Peyer's patch (tissue), 4 donors: ENCODE results near the gene PAX2. TPM values are rescaled to one million over a fixed set of nuclear protein-coding genes. Genes with fewer than 3 reads are reported as not detected.

ENCODE experiments used
- DNase-seq, 3 donors: peaks; one replicate each; pipeline ENCODE4 v3.0.0-alpha.2; 2017 to 2019
- H3K27ac ChIP-seq, 4 donors: fragments of 200-600 bp; sonication (generic); one replicate each; pipeline ENCODE4 v1.5.1; 2016 to 2019
- H3K27me3 ChIP-seq, 2 donors: fragments of 200-600 bp; sonication (generic); one replicate each; pipeline ENCODE4 v1.5.1; 2019
- H3K36me3 ChIP-seq, 3 donors: fragments of 200-600 bp; sonication (generic); one replicate each; pipeline ENCODE4 v1.5.1; 2016 to 2019
- H3K4me1 ChIP-seq, 4 donors: fragments of 200-600 bp; sonication (generic); one replicate each; pipeline ENCODE4 v1.5.1; 2016 to 2019
- H3K4me3 ChIP-seq, 4 donors: fragments of 200-600 bp; sonication (generic); 1 replicate in 3 of 4; 2 replicates in 1 of 4; pipeline ENCODE4 v1.5.1; 2016 to 2019; ENCODE audit warnings: mild to moderate bottlenecking in 1 of 4
- H3K9me3 ChIP-seq, 4 donors: fragments of 200-600 bp; sonication (generic); one replicate each; pipeline ENCODE4 v1.5.1; 2016 to 2019; ENCODE audit warnings: mild to moderate bottlenecking in 1 of 4
- POLR2A ChIP-seq, 2 donors: fragments of 450-650 bp; IDR thresholded peaks; one replicate each; pipeline ENCODE4 v1.5.1; 2017; ENCODE audit warnings: antibody characterized with exemption in 2 of 2, mild to moderate bottlenecking in 2 of 2, moderate library complexity in 2 of 2
- total RNA-seq, 4 donors: library from RNA; depleted of rRNA; stranded (reverse); fragments of >200 nt; gene quantifications; one replicate each; pipeline ENCODE4 v1.1.0, GENCODE V29; 2016
- TF ChIP-seq, protein P1 (sequence below), 6 experiments: fragments of 450-650 bp in 4 of 6; fragments of 200-600 bp in 2 of 6; sonication (generic) in 1 of 6; IDR thresholded peaks; one replicate each; pipeline ENCODE4 v1.5.1; 2017 to 2019; ENCODE audit warnings: antibody characterized with exemption in 6 of 6, mild to moderate bottlenecking in 3 of 6, moderate library complexity in 1 of 6

PAX2 gene
- total RNA-seq, 4 donors from 2014 or later, result not detected

GRCh38 chr10:100799881-100800280 is 54.5 kb downstream of the PAX2 start:
- Histone ChIP-seq H3K4me3 (no peak overlapping the region), H3K9me3 (no peaks in the 10 kb centered on the region), H3K36me3 (no peaks in the 10 kb centered on the region), H3K4me1 (no peaks in the 10 kb centered on the region), H3K27ac (no peak overlapping the region), H3K27me3 (no peaks in the 10 kb centered on the region)
- TF ChIP-seq POLR2A (IDR thresholded peaks at IDR 0.05), result no peak
- TF ChIP-seq, protein P1, sequence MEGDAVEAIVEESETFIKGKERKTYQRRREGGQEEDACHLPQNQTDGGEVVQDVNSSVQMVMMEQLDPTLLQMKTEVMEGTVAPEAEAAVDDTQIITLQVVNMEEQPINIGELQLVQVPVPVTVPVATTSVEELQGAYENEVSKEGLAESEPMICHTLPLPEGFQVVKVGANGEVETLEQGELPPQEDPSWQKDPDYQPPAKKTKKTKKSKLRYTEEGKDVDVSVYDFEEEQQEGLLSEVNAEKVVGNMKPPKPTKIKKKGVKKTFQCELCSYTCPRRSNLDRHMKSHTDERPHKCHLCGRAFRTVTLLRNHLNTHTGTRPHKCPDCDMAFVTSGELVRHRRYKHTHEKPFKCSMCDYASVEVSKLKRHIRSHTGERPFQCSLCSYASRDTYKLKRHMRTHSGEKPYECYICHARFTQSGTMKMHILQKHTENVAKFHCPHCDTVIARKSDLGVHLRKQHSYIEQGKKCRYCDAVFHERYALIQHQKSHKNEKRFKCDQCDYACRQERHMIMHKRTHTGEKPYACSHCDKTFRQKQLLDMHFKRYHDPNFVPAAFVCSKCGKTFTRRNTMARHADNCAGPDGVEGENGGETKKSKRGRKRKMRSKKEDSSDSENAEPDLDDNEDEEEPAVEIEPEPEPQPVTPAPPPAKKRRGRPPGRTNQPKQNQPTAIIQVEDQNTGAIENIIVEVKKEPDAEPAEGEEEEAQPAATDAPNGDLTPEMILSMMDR (IDR thresholded peaks at IDR 0.05), result no peak
- no peak for DNase-seq

GRCh38 chr10:100800931-100801330 is 55.5 kb downstream of the PAX2 start:
- DNase-seq, result no peak

GRCh38 chr10:100802196-100802595 is 56.8 kb downstream of the PAX2 start:
- Histone ChIP-seq H3K9me3 (no peaks in the 10 kb centered on the region), H3K36me3 (no peaks in the 10 kb centered on the region)
- TF ChIP-seq POLR2A (IDR thresholded peaks at IDR 0.05), result no peak
- TF ChIP-seq, protein P1 (IDR thresholded peaks at IDR 0.05), result no peak

More at GRCh38 chr10:100800931-100801330, 55.5 kb downstream of the PAX2 start:
- no peaks in the 10 kb centered on the region for H3K4me1 ChIP-seq
- H3K36me3 ChIP-seq, result no peaks in the 10 kb centered on the region
- H3K4me3 ChIP-seq, result no peak overlapping the region
- H3K27me3 ChIP-seq, result no peaks in the 10 kb centered on the region
- H3K9me3 ChIP-seq, result no peaks in the 10 kb centered on the region
- H3K27ac ChIP-seq, result no peak overlapping the region
- TF ChIP-seq, protein P1 (IDR thresholded peaks at IDR 0.05), result no peak
- no peak for TF ChIP-seq POLR2A (IDR thresholded peaks at IDR 0.05)

GRCh38 chr10:100802607-100803006 is 57.2 kb downstream of the PAX2 start:
- Histone ChIP-seq H3K27me3 (no peaks in the 10 kb centered on the region), H3K4me1 (no peaks in the 10 kb centered on the region), H3K9me3 (no peaks in the 10 kb centered on the region), H3K4me3 (no peak overlapping the region), H3K27ac (no peak overlapping the region), H3K36me3 (no peaks in the 10 kb centered on the region)
- DNase-seq, result no peak
- TF ChIP-seq POLR2A (IDR thresholded peaks at IDR 0.05), result no peak
- TF ChIP-seq, protein P1 (IDR thresholded peaks at IDR 0.05), result no peak

More at GRCh38 chr10:100802196-100802595, 56.8 kb downstream of the PAX2 start:
- Histone ChIP-seq H3K4me3 (no peak overlapping the region), H3K4me1 (no peaks in the 10 kb centered on the region), H3K27ac (no peak overlapping the region), H3K27me3 (no peaks in the 10 kb centered on the region)
- no peak for DNase-seq

GRCh38 chr10:100803492-100803891 is 58.1 kb downstream of the PAX2 start:
- Histone ChIP-seq H3K27me3 (no peaks in the 10 kb centered on the region), H3K36me3 (no peaks in the 10 kb centered on the region), H3K4me1 (no peaks in the 10 kb centered on the region), H3K4me3 (no peak overlapping the region), H3K27ac (no peak overlapping the region), H3K9me3 (no peaks in the 10 kb centered on the region)
- TF ChIP-seq POLR2A (IDR thresholded peaks at IDR 0.05), result no peak
- TF ChIP-seq, protein P1 (IDR thresholded peaks at IDR 0.05), result no peak
- no peak for DNase-seq

- Histone ChIP-seq H3K27me3 (no peaks in the 10 kb centered on the region), H3K4me1 (no peaks in the 10 kb centered on the region), H3K27ac (no peak overlapping the region), H3K4me3 (no peak overlapping the region), H3K9me3 (no peaks in the 10 kb centered on the region), H3K36me3 (no peaks in the 10 kb centered on the region)
- no peak for TF ChIP-seq POLR2A (IDR thresholded peaks at IDR 0.05)
- TF ChIP-seq, protein P1 (IDR thresholded peaks at IDR 0.05), result no peak
- no peak for DNase-seq
Measured at GRCh38 chr10:100803908-100804307, 58.5 kb downstream of the PAX2 start.
